HCT116 (cell line): ENCODE results near the gene WNT3A. TPM values are rescaled to one million over a fixed set of nuclear protein-coding genes. Genes with fewer than 3 reads are reported as not detected.

Experiments used
- ATAC-seq: fragments of 200-7000 bp; cut with Tn5 transposase; 2 replicates; pipeline ENCODE4 v1.9.1; 2020; ENCODE audit warnings: mild to moderate bottlenecking, moderate library complexity
- BruUV-seq: library from RNA; stranded (reverse); fragments of 400-500 nt; replicated peaks from 2 replicates; lab custom pipeline; 2021; lab: Mats Ljungman, UMichigan
- CTCF ChIA-PET: fragments of 300-600 bp; sonication (Branson Sonifier 250); formaldehyde crosslinking; loops from one replicate; lab custom pipeline; 2021; ENCODE audit warnings: antibody characterized with exemption; lab: Charles Lee
- POLR2A ChIA-PET: fragments of 300-600, 350-600 bp; sonication (Branson Sonifier 250); formaldehyde crosslinking; loops from one replicate; lab custom pipeline; 2021; ENCODE audit warnings: antibody characterized with exemption; lab: Charles Lee
- RAD21 ChIA-PET, 2 experiments: fragments of 300-600 bp; sonication (Branson Sonifier 250); formaldehyde crosslinking; loops; one replicate each; lab custom pipeline; 2023; ENCODE audit warnings: low total read pairs in 2 of 2; ENCODE audit not compliant: uncharacterized antibody in 2 of 2, unreplicated experiment in 2 of 2, low non-redundant PET in 1 of 2; lab: Charles Lee
- DNase-seq: peaks from one replicate; pipeline ENCODE4 v3.0.0-alpha.2; 2010; ENCODE audit warnings: low read depth, low spot score
- H2AFZ ChIP-seq: fragments of 200-600 bp; shearing (Covaris generic), sonication (generic); 2 replicates; pipeline ENCODE4 v1.6.1; 2017; ENCODE audit warnings: low read depth, mixed run types, mixed read lengths, antibody characterized with exemption, low read length; ENCODE audit not compliant: poor library complexity, severe bottlenecking
- H3K27ac ChIP-seq: 2 replicates; pipeline ENCODE4 v1.5.1; 2012; ENCODE audit warnings: low read depth, low read length
- H3K27me3 ChIP-seq: fragments of 200-600 bp; sonication (generic); 2 replicates; pipeline ENCODE4 v1.6.1; 2016; ENCODE audit warnings: mixed run types, low read length, mixed read lengths; ENCODE audit not compliant: insufficient read depth
- H3K36me3 ChIP-seq, 2 experiments: fragments of 200-500 bp in 1 of 2; fragments of 200-600 bp in 1 of 2; sonication (Bioruptor generic) in 1 of 2; sonication (generic) in 1 of 2; 2 replicates each; pipeline versions ENCODE4 v1.5.1 to v1.6.1; 2014 to 2016; ENCODE audit warnings: low read length in 2 of 2, inconsistent platforms in 1 of 2, mixed read lengths in 1 of 2, mixed run types in 1 of 2; ENCODE audit not compliant: insufficient read depth in 2 of 2, control insufficient read depth in 1 of 2
- H3K4me1 ChIP-seq, 2 experiments: fragments of 200-600 bp in 1 of 2; sonication (generic) in 1 of 2; 2 replicates each; pipeline versions ENCODE4 v1.5.1 to v1.6.1; 2012 to 2017; ENCODE audit warnings: low read length in 2 of 2, inconsistent platforms in 1 of 2, mild to moderate bottlenecking in 1 of 2, mixed read lengths in 1 of 2, mixed run types in 1 of 2, moderate library complexity in 1 of 2; ENCODE audit not compliant: insufficient read depth in 2 of 2, control insufficient read depth in 1 of 2
- H3K4me2 ChIP-seq: fragments of 200-600 bp; sonication (generic); 2 replicates; pipeline ENCODE4 v1.6.1; 2017; ENCODE audit warnings: mixed run types, low read length, mixed read lengths
- H3K4me3 ChIP-seq, 2 experiments: fragments of 200-600 bp in 1 of 2; sonication (generic) in 1 of 2; replicated peaks in 1 of 2; 2 replicates each; pipeline ENCODE4 v1.5.1; 2011 to 2016; ENCODE audit warnings: low read length in 2 of 2, control low read depth in 1 of 2, low read depth in 1 of 2, mild to moderate bottlenecking in 1 of 2, mixed read lengths in 1 of 2, mixed run types in 1 of 2
- H3K79me2 ChIP-seq: fragments of 200-600 bp; sonication (generic); 2 replicates; pipeline ENCODE4 v1.6.1; 2017; ENCODE audit warnings: mild to moderate bottlenecking, mixed run types, low read length, moderate library complexity, mixed read lengths; ENCODE audit not compliant: insufficient read depth
- H3K9ac ChIP-seq: fragments of 200-600 bp; sonication (generic); 2 replicates; pipeline ENCODE4 v1.6.1; 2016; ENCODE audit warnings: low read length, mixed read lengths
- H3K9me2 ChIP-seq: fragments of 200-600 bp; sonication (generic), shearing (Covaris generic); 2 replicates; pipeline ENCODE4 v1.6.1; 2017; ENCODE audit warnings: mixed run types, mild to moderate bottlenecking, moderate library complexity; ENCODE audit not compliant: insufficient read depth
- H3K9me3 ChIP-seq, 2 experiments: fragments of 200-500 bp in 1 of 2; fragments of 200-600 bp in 1 of 2; sonication (Bioruptor generic) in 1 of 2; sonication (generic) in 1 of 2; 2 replicates each; pipeline ENCODE4 v1.6.1; 2014 to 2017; ENCODE audit warnings: low read length in 2 of 2, mixed read lengths in 2 of 2, inconsistent platforms in 1 of 2, low read depth in 1 of 2, mild to moderate bottlenecking in 1 of 2, mixed run types in 1 of 2, moderate library complexity in 1 of 2; ENCODE audit not compliant: control insufficient read depth in 1 of 2, insufficient read depth in 1 of 2
- H4K20me1 ChIP-seq: fragments of 200-600 bp; sonication (generic), shearing (Covaris generic); 2 replicates; pipeline ENCODE4 v1.6.1; 2017; ENCODE audit warnings: mixed run types, mild to moderate bottlenecking, moderate library complexity; ENCODE audit not compliant: insufficient read depth
- CBX3 ChIP-seq: IDR thresholded peaks from 2 replicates; pipeline ENCODE4 v1.6.1; 2012; ENCODE audit warnings: low read depth
- ELF1 ChIP-seq: IDR thresholded peaks from 2 replicates; pipeline ENCODE4 v1.6.1; 2012; ENCODE audit warnings: low read depth, borderline replicate concordance
- EZH2 ChIP-seq: fragments of 200-600 bp; sonication (generic); IDR thresholded peaks from 2 replicates; pipeline ENCODE4 v1.6.1; 2017; ENCODE audit warnings: antibody characterized with exemption, mixed run types
- EZH2phosphoT487 ChIP-seq: fragments of 200-600 bp; IDR thresholded peaks from 2 replicates; pipeline ENCODE4 v1.6.1; 2018; ENCODE audit warnings: antibody characterized with exemption, borderline replicate concordance
- FOSL1 ChIP-seq: IDR thresholded peaks from 2 replicates; pipeline ENCODE4 v1.6.1; 2012; ENCODE audit warnings: low read depth
- JUND ChIP-seq: IDR thresholded peaks from 2 replicates; pipeline ENCODE4 v1.6.1; 2012
- POLR2A ChIP-seq: IDR thresholded peaks from 2 replicates; pipeline ENCODE4 v1.7.0; 2011; ENCODE audit warnings: borderline replicate concordance; ENCODE audit not compliant: insufficient read depth, insufficient read length; ENCODE audit errors: extremely low read depth
- SIN3A ChIP-seq: IDR thresholded peaks from 2 replicates; pipeline ENCODE4 v1.6.1; 2012; ENCODE audit warnings: low read depth
- SRF ChIP-seq: IDR thresholded peaks from 2 replicates; pipeline ENCODE4 v1.6.1; 2012; ENCODE audit warnings: low read depth
- TCF7L2 ChIP-seq: IDR thresholded peaks from 2 replicates; pipeline ENCODE4 v1.7.0; 2011; ENCODE audit warnings: borderline replicate concordance, inconsistent platforms; ENCODE audit not compliant: insufficient read depth, insufficient read length; ENCODE audit errors: extremely low read depth
- ZFX ChIP-seq: fragments of 450-650 bp; IDR thresholded peaks from 2 replicates; pipeline ENCODE4 v1.6.1; 2017
- intact Hi-C: fragments of 100-400 bp; cut with micrococcal nuclease; formaldehyde crosslinking; loops from 2 replicates; pipeline ENCODE4 v1.10.0; 2022
- total RNA-seq: library from RNA; stranded (reverse); gene quantifications from one replicate; pipeline ENCODE4 v1.2.1, GENCODE V29; 2021; ENCODE audit not compliant: unreplicated experiment
- TF ChIP-seq, protein P1 (sequence below): IDR thresholded peaks from 2 replicates; pipeline ENCODE4 v1.6.1; 2012
- TF ChIP-seq, protein P2 (sequence below): IDR thresholded peaks from 2 replicates; pipeline ENCODE4 v1.6.1; 2012; ENCODE audit warnings: low read depth

WNT3A gene
- total RNA-seq, 1 experiment from 2014 or later = 3.7 TPM

DNA sequence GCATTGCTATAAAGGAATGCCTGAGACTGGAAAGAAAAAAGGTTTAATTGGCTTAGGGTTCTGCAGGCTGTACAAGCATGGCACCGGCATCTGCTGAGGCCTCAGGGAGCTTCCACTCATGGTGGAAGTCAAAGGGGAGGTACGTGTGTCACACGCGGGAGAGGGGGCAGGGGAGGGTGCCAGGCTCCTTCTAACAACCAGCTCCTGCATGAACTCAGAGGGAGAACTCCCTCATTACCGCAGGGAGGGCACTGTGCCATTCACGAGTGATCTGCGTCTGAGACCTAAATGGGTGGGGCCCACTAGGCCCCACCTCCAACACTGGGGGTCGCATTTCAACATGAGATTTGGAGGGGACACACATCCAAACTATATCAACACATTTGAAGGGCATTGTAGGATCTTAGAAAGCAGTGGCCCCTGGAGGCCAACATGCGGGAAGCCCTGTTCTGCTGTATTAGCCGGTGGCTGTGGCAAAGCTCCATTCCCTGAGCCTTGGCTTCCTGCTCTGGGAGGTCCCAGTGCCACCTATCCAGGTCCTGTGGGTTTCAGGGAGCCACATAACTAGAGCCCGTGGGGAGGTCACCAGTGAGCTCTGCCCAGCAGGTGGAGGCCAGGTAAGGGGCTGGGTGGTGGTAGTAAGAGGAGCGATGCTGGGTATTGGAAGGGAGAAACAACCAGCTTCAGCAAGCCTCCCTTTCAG, 10.0 kb downstream of the WNT3A start:
- DNase-seq (no peak), ATAC-seq (no peak)
- Histone ChIP-seq H3K27ac (no peak overlapping the region), H3K9me3 (no peaks in the 10 kb centered on the region), H3K4me2 (no peak overlapping the region), H2AFZ (no peak overlapping the region), H3K36me3 (no peaks in the 10 kb centered on the region), H4K20me1 (no peaks in the 10 kb centered on the region), H3K27me3 (no peaks in the 10 kb centered on the region), H3K9me2 (no peaks in the 10 kb centered on the region), H3K4me3 (no peak overlapping the region), H3K79me2 (no peaks in the 10 kb centered on the region), H3K9ac (no peak overlapping the region), H3K4me1 (peaks cover 0 to 4% of the 10 kb centered on the region in 2 experiments; a peak in 1 of 4 replicates)
- ChIA-PET CTCF (interaction anchor here (1.5 kb wide), 1 partner anchor 13 kb away, joined by 3 read pairs; no protein-coding TSS in a partner anchor), POLR2A (no interaction called here), RAD21 (no interaction called here)
- no TSS peak for BruUV-seq
- TF ChIP-seq EZH2 (no peak), SIN3A (no peak), CBX3 (no peak), POLR2A (no peak), JUND (no peak), EZH2phosphoT487 (no peak), ELF1 (no peak), SRF (no peak), ZFX (no peak), FOSL1 (no peak), TCF7L2 (no peak)
- TF ChIP-seq, protein P1, sequence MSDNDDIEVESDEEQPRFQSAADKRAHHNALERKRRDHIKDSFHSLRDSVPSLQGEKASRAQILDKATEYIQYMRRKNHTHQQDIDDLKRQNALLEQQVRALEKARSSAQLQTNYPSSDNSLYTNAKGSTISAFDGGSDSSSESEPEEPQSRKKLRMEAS = no peak
- TF ChIP-seq, protein P2, sequence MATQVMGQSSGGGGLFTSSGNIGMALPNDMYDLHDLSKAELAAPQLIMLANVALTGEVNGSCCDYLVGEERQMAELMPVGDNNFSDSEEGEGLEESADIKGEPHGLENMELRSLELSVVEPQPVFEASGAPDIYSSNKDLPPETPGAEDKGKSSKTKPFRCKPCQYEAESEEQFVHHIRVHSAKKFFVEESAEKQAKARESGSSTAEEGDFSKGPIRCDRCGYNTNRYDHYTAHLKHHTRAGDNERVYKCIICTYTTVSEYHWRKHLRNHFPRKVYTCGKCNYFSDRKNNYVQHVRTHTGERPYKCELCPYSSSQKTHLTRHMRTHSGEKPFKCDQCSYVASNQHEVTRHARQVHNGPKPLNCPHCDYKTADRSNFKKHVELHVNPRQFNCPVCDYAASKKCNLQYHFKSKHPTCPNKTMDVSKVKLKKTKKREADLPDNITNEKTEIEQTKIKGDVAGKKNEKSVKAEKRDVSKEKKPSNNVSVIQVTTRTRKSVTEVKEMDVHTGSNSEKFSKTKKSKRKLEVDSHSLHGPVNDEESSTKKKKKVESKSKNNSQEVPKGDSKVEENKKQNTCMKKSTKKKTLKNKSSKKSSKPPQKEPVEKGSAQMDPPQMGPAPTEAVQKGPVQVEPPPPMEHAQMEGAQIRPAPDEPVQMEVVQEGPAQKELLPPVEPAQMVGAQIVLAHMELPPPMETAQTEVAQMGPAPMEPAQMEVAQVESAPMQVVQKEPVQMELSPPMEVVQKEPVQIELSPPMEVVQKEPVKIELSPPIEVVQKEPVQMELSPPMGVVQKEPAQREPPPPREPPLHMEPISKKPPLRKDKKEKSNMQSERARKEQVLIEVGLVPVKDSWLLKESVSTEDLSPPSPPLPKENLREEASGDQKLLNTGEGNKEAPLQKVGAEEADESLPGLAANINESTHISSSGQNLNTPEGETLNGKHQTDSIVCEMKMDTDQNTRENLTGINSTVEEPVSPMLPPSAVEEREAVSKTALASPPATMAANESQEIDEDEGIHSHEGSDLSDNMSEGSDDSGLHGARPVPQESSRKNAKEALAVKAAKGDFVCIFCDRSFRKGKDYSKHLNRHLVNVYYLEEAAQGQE = no peak
- intact Hi-C loops = no loop called here
